Osteoblast (primary cell): ENCODE data around the gene SCD5. TPM values are rescaled to one million over a fixed set of nuclear protein-coding genes. Genes with fewer than 3 reads are reported as not detected.

Experiments used
- DNase-seq: peaks from one replicate; pipeline ENCODE4 v3.0.0; 2011; ENCODE audit warnings: low spot score, mixed read lengths; ENCODE audit not compliant: insufficient read length; ENCODE audit errors: missing footprints
- H2AFZ ChIP-seq: 2 replicates; pipeline ENCODE4 v1.6.0; 2011; ENCODE audit warnings: mild to moderate bottlenecking, low read length
- H3K27ac ChIP-seq: 2 replicates; pipeline ENCODE4 v1.5.1; 2011; ENCODE audit warnings: mild to moderate bottlenecking, low read depth, low read length, moderate library complexity
- H3K27me3 ChIP-seq: 2 replicates; pipeline ENCODE4 v1.6.0; 2012; ENCODE audit warnings: mild to moderate bottlenecking, control low read depth, inconsistent platforms, low read length, moderate library complexity; ENCODE audit not compliant: insufficient read depth
- H3K36me3 ChIP-seq: 2 replicates; pipeline ENCODE4 v1.5.1; 2011; ENCODE audit warnings: mild to moderate bottlenecking, low read length, control low read depth, moderate library complexity; ENCODE audit not compliant: insufficient read depth
- H3K4me1 ChIP-seq: 2 replicates; pipeline ENCODE4 v1.5.1; 2011; ENCODE audit warnings: mild to moderate bottlenecking, low read length, control low read depth, moderate library complexity; ENCODE audit not compliant: insufficient read depth
- H3K4me2 ChIP-seq: 2 replicates; pipeline ENCODE4 v1.6.0; 2011; ENCODE audit warnings: mild to moderate bottlenecking, low read length; ENCODE audit not compliant: insufficient read depth
- H3K4me3 ChIP-seq: fragments of 200-600 bp; sonication (generic); 3 replicates; pipeline ENCODE4 v1.5.1; 2012; ENCODE audit warnings: mild to moderate bottlenecking, low read length, inconsistent platforms; ENCODE audit not compliant: insufficient read depth
- H3K79me2 ChIP-seq: 2 replicates; pipeline ENCODE4 v1.6.0; 2012; ENCODE audit warnings: mild to moderate bottlenecking, low read length, control low read depth, inconsistent platforms; ENCODE audit not compliant: insufficient read depth
- H3K9me3 ChIP-seq: 2 replicates; pipeline ENCODE4 v1.5.1; 2011; ENCODE audit warnings: low read depth, low read length, control low read depth
- H4K20me1 ChIP-seq: 2 replicates; pipeline ENCODE4 v1.6.0; 2012; ENCODE audit warnings: mild to moderate bottlenecking, low read length, control low read depth; ENCODE audit not compliant: insufficient read depth
- CTCF ChIP-seq: IDR thresholded peaks from 2 replicates; pipeline ENCODE4 v1.5.1; 2011; ENCODE audit warnings: mild to moderate bottlenecking, low read depth, low read length, moderate library complexity; ENCODE audit errors: extremely low read depth
- total RNA-seq: library from RNA; depleted of rRNA; stranded (reverse); fragments of >200 nt; gene quantifications from 2 replicates; pipeline ENCODE4 v1.2.3, GENCODE V29; 2012

SCD5 gene
- total RNA-seq, 1 donor: 11.9 TPM

- Histone ChIP-seq H3K27me3 (no peaks in the 10 kb centered on the region), H4K20me1 (no peaks in the 10 kb centered on the region), H3K4me2 (no peak overlapping the region), H3K36me3 (no peaks in the 10 kb centered on the region), H3K4me1 (no peaks in the 10 kb centered on the region), H3K9me3 (no peaks in the 10 kb centered on the region), H3K4me3 (no peak overlapping the region), H2AFZ (no peak overlapping the region), H3K79me2 (no peaks in the 10 kb centered on the region), H3K27ac (no peak overlapping the region)
- TF ChIP-seq CTCF: no peak
- DNase-seq: no peak
Measured at GRCh38 chr4:82666970-82667665, 131.5 kb downstream of the SCD5 start.

GRCh38 chr4:82661181-82661992 lies 137.2 kb downstream of the SCD5 start:
- H3K79me2 ChIP-seq: no peaks in the 10 kb centered on the region
- no peak for TF ChIP-seq CTCF

GRCh38 chr4:82652062-82652461 lies 146.5 kb downstream of the SCD5 start:
- Histone ChIP-seq H3K27ac (no peak overlapping the region), H3K4me3 (no peak overlapping the region), H3K27me3 (no peaks in the 10 kb centered on the region), H3K79me2 (no peaks in the 10 kb centered on the region), H3K4me1 (peaks cover 7% of the 10 kb centered on the region), H2AFZ (no peak overlapping the region), H4K20me1 (no peaks in the 10 kb centered on the region), H3K36me3 (no peaks in the 10 kb centered on the region), H3K4me2 (no peak overlapping the region), H3K9me3 (no peaks in the 10 kb centered on the region)
- TF ChIP-seq CTCF: no peak
- DNase-seq: no peak

More at GRCh38 chr4:82661181-82661992, 137.2 kb downstream of the SCD5 start:
- Histone ChIP-seq H3K27me3 (no peaks in the 10 kb centered on the region), H3K4me3 (no peak overlapping the region), H2AFZ (no peak overlapping the region), H4K20me1 (no peaks in the 10 kb centered on the region), H3K36me3 (no peaks in the 10 kb centered on the region), H3K9me3 (no peaks in the 10 kb centered on the region), H3K4me2 (no peak overlapping the region), H3K27ac (no peak overlapping the region), H3K4me1 (no peaks in the 10 kb centered on the region)
- DNase-seq: no peak

- H4K20me1 ChIP-seq: no peaks in the 10 kb centered on the region
- peaks cover 7% of the 10 kb centered on the region for H3K4me1 ChIP-seq
- H3K27ac ChIP-seq: no peak overlapping the region
- no peak overlapping the region for H3K4me3 ChIP-seq
- no peak for DNase-seq
- no peak overlapping the region for H2AFZ ChIP-seq
- no peak for TF ChIP-seq CTCF
- no peaks in the 10 kb centered on the region for H3K9me3 ChIP-seq
- no peak overlapping the region for H3K4me2 ChIP-seq
- H3K36me3 ChIP-seq: no peaks in the 10 kb centered on the region
- H3K27me3 ChIP-seq: no peaks in the 10 kb centered on the region
- H3K79me2 ChIP-seq: no peaks in the 10 kb centered on the region
Measured at GRCh38 chr4:82650868-82651267, 147.7 kb downstream of the SCD5 start.
